Adrenal gland (tissue), 12 donors: ENCODE data around the gene MAD1L1. TPM values are rescaled to one million over a fixed set of nuclear protein-coding genes. Genes with fewer than 3 reads are reported as not detected.
"Not testable (repeated sequence)": the region's sequence is repeated elsewhere in the genome, so short reads cannot be mapped to it uniquely, and the experiment has no call there.

Experiments used
- DNase-seq, 7 donors: peaks; one replicate each; pipeline ENCODE4 v3.0.0-alpha.2; 2019 to 2020
- H3K27ac ChIP-seq, 5 donors: fragments of 200-600 bp; sonication (generic) in 4 of 5; 1 replicate in 3 of 5; 2 replicates in 2 of 5; pipeline versions ENCODE4 v1.5.1 to v1.8.0; 2016 to 2020; ENCODE audit warnings: mild to moderate bottlenecking in 1 of 5
- H3K27me3 ChIP-seq: fragments of 200-600 bp; 2 replicates; pipeline ENCODE4 v1.8.0; 2021
- H3K36me3 ChIP-seq, 2 donors: fragments of 200-600 bp; replicated peaks in 1 of 2; 1 replicate in 1 of 2; 2 replicates in 1 of 2; pipeline versions ENCODE4 v1.5.1 to v1.8.0; 2018 to 2022
- H3K4me1 ChIP-seq, 2 donors: fragments of 200-600 bp; replicated peaks in 1 of 2; 1 replicate in 1 of 2; 2 replicates in 1 of 2; pipeline versions ENCODE4 v1.5.1 to v1.8.0; 2018 to 2021
- H3K4me3 ChIP-seq, 4 donors: fragments of 200-600 bp; sonication (generic) in 3 of 4; one replicate each; pipeline ENCODE4 v1.5.1; 2016 to 2018
- H3K9me3 ChIP-seq, 3 donors: fragments of 200-600 bp; sonication (generic) in 1 of 3; replicated peaks in 1 of 3; 1 replicate in 2 of 3; 2 replicates in 1 of 3; pipeline versions ENCODE4 v1.5.1 to v1.8.0; 2016 to 2021
- CTCF ChIP-seq, 6 experiments: fragments of 450-650 bp in 4 of 6; fragments of 200-600 bp in 2 of 6; sonication (generic) in 1 of 6; IDR thresholded peaks; 1 replicate in 5 of 6; 2 replicates in 1 of 6; pipeline versions ENCODE4 v1.5.1 to v1.8.0; 2016 to 2021; ENCODE audit warnings: antibody characterized with exemption in 6 of 6, mild to moderate bottlenecking in 2 of 6, moderate library complexity in 1 of 6
- POLR2A ChIP-seq, 2 donors: fragments of 450-650 bp; IDR thresholded peaks; one replicate each; pipeline ENCODE4 v1.6.1; 2017; ENCODE audit warnings: antibody characterized with exemption in 2 of 2, mild to moderate bottlenecking in 2 of 2, moderate library complexity in 1 of 2
- WGBS, 4 donors: extraction: QIAGEN DNeasy Blood & Tissue Kit in 2 of 4; methylation state at CpG; one replicate each; pipeline versions ENCODE4 v1.1.5 to v1.1.7; 2013 to 2017; 5-methylcytosine and 5-hydroxymethylcytosine counted together
- intact Hi-C, 2 donors: fragments of 100-400 bp; cut with DNase I; formaldehyde crosslinking; loops; one replicate each; pipeline versions ENCODE4 v1.14.1 to v1.15.0; 2022 to 2023
- polyA plus RNA-seq, 3 donors: library from polyadenylated mRNA; stranded (reverse); fragments of 200-250 nt in 2 of 3; fragments of 350-450 nt in 1 of 3; fragmentation: Illumina TruSeq in 1 of 3; extraction: RNeasy Lipid Tissue Mini Kit (QIAGEN cat#74804) in 1 of 3; gene quantifications; one replicate each; pipeline ENCODE4 v1.2.3, GENCODE V29; 2013 to 2014
- total RNA-seq, 9 donors: library from RNA; depleted of rRNA in 4 of 9; stranded (reverse); fragments of >200 nt in 4 of 9; fragments of 120-200 nt in 1 of 9; fragmentation: NEBNext Ultra II Directional in 1 of 9; extraction: Animal tissue kit (Norgen Biotek cat#: 25700) in 1 of 9; gene quantifications; one replicate each; pipeline versions ENCODE4 v1.1.0 to v1.2.4, GENCODE V29; 2013 to 2023
- donor health status: healthy with polysubstance abuse.
- donor health status: Bipolar disorder and iron deficiency.
- donor health status: DM: yes; HTN: yes; CAD: no.
- donor health status: DM: no; HTN: no; CAD: no.
- donor health status: DM: no; HTN: no; CAD: no.
- donor health status: DM: yes; HTN: yes; CAD: no.

MAD1L1 gene
- total and polyA plus RNA-seq, 12 donors = 6.7 to 87.7 (median 28.9) TPM

DNA sequence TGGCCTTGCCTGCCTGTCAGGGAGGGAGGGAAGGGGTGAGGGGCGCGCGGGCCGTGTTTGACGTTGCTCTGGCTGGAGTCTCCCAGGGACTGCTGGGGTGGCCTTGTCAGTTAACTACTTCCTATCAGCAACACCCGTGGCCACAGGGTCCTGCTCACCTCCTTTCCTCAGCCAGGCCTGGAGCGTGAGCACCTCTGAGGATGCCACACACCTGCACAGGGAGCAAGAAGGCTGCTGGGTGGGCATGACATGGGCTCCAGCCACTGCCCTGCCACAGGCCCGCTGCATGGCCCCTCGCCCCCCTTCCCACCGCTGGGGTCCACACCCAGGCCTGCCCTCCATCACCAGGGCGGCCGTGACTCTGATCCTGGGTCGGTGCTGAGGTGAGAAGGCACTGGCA, 350.3 kb downstream of the MAD1L1 start:
- intact Hi-C loops = no loop called here
- WGBS, 4 donors = 57 to 89% (median 72%) methylated on average over 6 to 13 of the region's 13 CpGs

DNA sequence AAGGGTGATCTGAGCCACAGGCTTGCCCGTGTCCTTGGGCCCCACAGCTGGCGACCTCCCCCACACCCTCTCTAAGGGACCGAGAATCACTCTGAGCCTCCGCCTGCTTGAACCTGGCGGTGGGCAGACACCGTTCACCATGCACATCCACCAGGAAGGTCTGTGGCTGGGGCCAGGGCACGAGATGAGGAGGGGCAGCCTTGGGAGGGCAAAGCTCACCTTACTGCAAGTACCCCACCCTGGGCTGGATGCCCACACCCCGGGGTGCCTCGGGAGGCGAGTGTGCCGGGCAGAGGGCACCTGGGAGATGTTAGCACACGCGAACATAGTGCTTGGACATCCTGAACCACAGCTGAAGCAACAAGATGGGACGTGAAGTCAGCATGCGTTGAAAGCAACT, 350.8 kb downstream of the MAD1L1 start:
- H3K4me1 ChIP-seq = no peaks in the 10 kb centered on the region
- no peak overlapping the region for H3K27ac ChIP-seq
- no peak overlapping the region for H3K4me3 ChIP-seq
- 85 to 98% (median 88%) methylated on average over 4 to 15 of the region's 15 CpGs for WGBS, 4 donors
- DNase-seq = no peak
- intact Hi-C loops = no loop called here
- no peaks in the 10 kb centered on the region for H3K36me3 ChIP-seq
- no peaks in the 10 kb centered on the region for H3K9me3 ChIP-seq
- TF ChIP-seq POLR2A (IDR thresholded peaks at IDR 0.05) (no peak), CTCF (IDR thresholded peaks at IDR 0.05) (no peak)
- H3K27me3 ChIP-seq = no peaks in the 10 kb centered on the region

More for the DNA sequence above, 350.3 kb downstream of the MAD1L1 start:
- Histone ChIP-seq H3K27ac (no peak overlapping the region), H3K27me3 (no peaks in the 10 kb centered on the region), H3K36me3 (no peaks in the 10 kb centered on the region), H3K9me3 (no peaks in the 10 kb centered on the region), H3K4me3 (no peak overlapping the region), H3K4me1 (no peaks in the 10 kb centered on the region)
- TF ChIP-seq POLR2A (IDR thresholded peaks at IDR 0.05) (no peak), CTCF (IDR thresholded peaks at IDR 0.05) (no peak)
- DNase-seq = peak in 1 of 7 donors; percentile 53

DNA sequence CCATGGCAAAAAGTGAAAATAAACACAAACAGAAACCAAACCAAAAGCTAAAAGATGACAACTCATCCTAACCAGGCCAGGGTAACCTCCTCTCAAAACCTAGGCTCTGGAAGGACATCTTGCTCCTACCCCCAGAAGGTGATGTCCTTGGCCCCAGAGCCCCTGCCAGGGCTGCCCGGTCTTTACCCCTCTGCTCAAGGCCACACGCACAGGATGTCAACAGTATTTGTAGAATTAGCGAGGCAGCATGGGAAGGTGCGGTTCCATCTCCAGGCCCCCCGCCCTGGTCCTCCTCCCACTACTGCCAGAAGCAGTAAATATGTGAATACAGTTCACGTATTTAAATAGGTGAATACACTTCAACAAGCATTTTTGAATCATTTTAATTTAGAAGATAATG, 356.1 kb downstream of the MAD1L1 start:
- H3K4me1 ChIP-seq, H3K27ac ChIP-seq, H3K4me3 ChIP-seq, H3K27me3 ChIP-seq, H3K36me3 ChIP-seq, H3K9me3 ChIP-seq, DNase-seq: not testable (repeated sequence)
- WGBS, 4 donors = 89 to 96% (median 92%) methylated on average over 5 to 6 of the region's 6 CpGs
- intact Hi-C loops = loop anchor here in 1 of 2 donors (10.0 kb wide), 1 partner anchor 218 kb away; no protein-coding TSS in a partner anchor

GRCh38 chr7:1875392-1876199, 357.1 kb downstream of the MAD1L1 start:
- DNase-seq, H3K36me3 ChIP-seq, H3K4me1 ChIP-seq, H3K27me3 ChIP-seq, H3K27ac ChIP-seq, H3K9me3 ChIP-seq, H3K4me3 ChIP-seq: not testable (repeated sequence)
- WGBS, 4 donors = 70 to 86% (median 71%) methylated on average over 20 to 29 of the region's 29 CpGs
- intact Hi-C loops = loop anchor here in 1 of 2 donors (10.0 kb wide), 1 partner anchor 219 kb away; no protein-coding TSS in a partner anchor

DNA sequence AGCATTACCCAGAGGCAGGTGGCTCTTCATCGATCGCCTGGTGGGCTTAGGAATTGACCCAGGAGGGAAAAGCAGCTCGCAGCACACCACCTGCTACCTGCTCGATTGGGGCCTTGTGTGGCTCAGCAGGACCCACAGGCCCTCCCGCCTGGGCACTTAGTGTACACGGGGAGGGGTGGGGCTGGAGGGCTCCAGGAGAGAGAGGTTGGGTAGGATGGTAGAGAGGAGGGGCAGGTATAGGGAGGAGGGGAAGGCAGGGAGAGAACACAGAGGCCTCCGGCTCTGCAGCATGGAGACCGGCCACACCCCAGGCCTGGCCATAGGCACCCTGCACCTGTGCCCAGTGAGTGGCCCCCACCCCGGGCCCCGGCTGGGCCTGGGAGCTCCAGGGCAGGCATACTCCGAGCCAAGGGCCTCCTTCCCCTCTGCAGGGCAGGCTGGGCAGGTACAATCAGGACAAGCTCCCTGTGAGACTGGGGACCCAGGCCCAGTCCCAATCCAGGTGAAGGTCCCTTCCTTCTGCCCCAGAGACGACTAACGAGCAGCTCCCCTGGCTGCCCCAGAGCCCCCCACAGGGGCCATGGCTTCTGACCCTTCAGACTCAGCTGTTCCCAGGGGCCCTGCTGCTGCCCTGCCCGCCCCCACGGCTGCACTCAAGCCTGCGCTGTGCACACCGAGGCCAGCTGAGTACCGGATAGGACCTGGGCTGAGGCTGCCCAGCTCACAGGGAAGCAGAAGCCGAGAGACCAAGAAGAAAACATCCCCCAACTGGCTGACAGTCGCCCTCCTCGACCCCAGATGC, 358.0 kb downstream of the MAD1L1 start:
- not testable (repeated sequence) for H3K27me3 ChIP-seq, H3K36me3 ChIP-seq, H3K9me3 ChIP-seq, H3K27ac ChIP-seq, DNase-seq, H3K4me1 ChIP-seq, H3K4me3 ChIP-seq
- WGBS, 4 donors = 77 to 87% (median 80%) methylated on average over 9 to 20 of the region's 21 CpGs
- intact Hi-C loops = loop anchor here in 1 of 2 donors (10.0 kb wide), 1 partner anchor 220 kb away; no protein-coding TSS in a partner anchor
